ENCODE measurements around the gene PEX14.
A peak's percentile ranks its signal among the peaks of the same experiment; 100 is the strongest.

Gene PEX14

DNA sequence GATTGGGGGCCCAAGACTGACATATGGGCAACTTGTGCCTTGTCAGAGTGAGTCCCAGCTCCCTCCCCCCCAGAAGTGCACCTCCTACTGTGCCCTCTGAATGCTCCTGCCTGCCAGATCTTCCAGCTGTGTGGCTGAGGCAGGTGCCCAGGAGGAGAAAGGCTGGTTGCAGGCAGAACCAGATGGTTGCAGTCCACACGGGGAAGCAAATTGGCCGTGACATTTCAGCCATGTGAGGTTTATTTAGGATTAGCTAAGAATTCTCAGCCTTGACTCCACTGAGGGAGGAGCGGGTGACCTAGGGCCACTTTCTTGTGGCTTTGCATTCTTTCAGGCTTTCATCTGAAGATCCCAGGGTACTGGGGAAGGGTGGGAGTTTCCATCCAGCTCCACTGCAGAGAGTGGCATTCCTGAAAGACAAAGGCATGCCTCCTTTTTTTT is 33.8 kb downstream of the PEX14 start:
- TF ChIP-seq, protein P1, sequence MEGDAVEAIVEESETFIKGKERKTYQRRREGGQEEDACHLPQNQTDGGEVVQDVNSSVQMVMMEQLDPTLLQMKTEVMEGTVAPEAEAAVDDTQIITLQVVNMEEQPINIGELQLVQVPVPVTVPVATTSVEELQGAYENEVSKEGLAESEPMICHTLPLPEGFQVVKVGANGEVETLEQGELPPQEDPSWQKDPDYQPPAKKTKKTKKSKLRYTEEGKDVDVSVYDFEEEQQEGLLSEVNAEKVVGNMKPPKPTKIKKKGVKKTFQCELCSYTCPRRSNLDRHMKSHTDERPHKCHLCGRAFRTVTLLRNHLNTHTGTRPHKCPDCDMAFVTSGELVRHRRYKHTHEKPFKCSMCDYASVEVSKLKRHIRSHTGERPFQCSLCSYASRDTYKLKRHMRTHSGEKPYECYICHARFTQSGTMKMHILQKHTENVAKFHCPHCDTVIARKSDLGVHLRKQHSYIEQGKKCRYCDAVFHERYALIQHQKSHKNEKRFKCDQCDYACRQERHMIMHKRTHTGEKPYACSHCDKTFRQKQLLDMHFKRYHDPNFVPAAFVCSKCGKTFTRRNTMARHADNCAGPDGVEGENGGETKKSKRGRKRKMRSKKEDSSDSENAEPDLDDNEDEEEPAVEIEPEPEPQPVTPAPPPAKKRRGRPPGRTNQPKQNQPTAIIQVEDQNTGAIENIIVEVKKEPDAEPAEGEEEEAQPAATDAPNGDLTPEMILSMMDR (conservative IDR thresholded peaks at IDR 0.05; ENCODE audit: low read depth), result no peak
- ChIA-PET CTCF (interaction anchor here (1.1 to 2.7 kb wide), 2 partner anchors 10 to 13 kb away, joined by 3 to 22 read pairs; no protein-coding TSS in a partner anchor), POLR2A (ENCODE audit: low non-redundant PET) (interaction anchor here (0.6 kb wide), 2 partner anchors 286 to 392 kb away, joined by 3 read pairs; no protein-coding TSS in a partner anchor)
- H3K27ac ChIP-seq, result peak overlapping the region; percentile 91
- no peak for DNase-seq (ENCODE audit: low spot score)

DNA sequence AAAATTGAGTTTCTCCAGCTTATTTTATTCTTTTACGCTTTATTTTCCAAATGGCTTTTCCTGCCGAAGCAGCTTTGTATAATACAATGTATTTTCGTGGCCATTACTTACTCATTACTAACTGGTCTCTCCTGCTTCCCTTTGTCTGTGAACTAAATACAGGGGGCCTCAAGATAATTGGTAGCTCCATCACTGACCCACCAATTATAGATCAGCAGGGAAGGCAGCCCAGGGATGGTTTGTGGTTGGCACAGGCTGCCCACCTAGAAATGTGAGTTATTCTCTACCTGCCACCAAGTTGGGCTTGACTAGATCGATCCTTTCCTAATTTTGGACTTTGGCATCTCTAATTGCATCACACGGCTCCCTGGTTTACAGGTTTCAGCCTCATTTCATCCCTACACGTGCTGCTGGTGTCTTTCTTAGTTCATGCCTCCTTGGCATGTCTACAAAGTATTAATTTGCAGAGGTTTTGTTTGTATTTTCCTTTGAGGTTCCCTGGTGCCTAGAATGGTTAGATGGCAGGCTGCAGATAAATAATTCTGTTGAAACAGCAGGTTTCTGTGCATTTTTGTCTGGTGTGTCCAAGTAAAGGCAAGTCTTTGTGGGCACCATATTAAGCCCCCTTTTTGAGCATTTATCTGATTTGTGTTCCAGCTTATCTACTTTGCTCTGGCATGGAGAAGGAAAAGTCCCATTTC is 35.2 kb downstream of the PEX14 start:
- peak overlapping the region; percentile 91 for H3K27ac ChIP-seq
- no peak for DNase-seq (ENCODE audit: low spot score)
- ChIA-PET CTCF (interaction anchor here (2.3 kb wide), 1 partner anchor 15 kb away, joined by 11 read pairs; no protein-coding TSS in a partner anchor), POLR2A (ENCODE audit: low non-redundant PET) (no interaction called here)
- TF ChIP-seq, protein P1 (conservative IDR thresholded peaks at IDR 0.05; ENCODE audit: low read depth), result no peak

DNA sequence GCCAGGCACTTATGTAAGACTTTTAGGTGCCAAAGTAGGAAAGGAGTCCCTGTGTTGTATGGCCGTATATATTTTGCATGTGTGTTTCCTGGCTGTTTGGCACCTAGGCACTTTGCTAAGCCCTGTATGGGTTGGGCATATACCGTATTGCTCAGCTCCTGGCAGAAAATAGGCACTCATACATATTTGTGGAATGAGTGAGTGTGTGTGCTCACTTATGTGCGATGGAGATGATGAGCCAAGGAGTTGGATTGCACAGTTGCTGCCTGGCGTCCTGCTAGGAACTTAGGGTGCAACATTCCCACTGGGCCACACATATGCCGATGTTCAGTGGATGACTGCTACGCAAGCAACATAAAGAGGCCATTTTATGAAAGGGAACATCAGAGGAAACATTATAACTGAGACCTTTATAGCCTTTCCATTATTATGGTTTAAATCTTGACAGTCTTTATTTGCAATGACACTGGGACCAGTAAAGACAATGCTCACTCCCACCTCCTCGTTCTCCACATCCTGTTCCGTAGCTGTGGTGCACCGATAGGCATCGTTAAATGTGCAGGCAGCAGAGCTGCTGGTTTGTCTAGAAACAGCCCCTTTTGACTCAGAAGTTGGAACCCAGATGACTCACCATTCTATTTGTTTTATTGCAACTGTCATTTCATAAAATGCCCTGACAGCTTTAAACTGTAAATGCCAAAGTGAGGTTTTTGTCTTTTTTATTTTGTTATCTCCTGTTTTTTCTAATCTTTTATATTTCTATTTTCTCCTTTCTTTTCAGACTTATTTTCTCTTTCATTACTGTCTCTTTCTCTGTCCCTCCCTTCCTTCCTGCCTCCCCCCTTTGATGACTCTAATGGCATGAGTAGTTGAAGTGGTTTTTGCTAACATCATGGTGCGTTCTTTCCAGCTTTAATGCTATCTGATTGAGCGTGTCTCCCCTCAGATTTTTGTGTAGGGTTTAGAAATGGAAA is 36.1 kb downstream of the PEX14 start:
- TF ChIP-seq, protein P1 (conservative IDR thresholded peaks at IDR 0.05; ENCODE audit: low read depth), result no peak
- POLR2A ChIA-PET (ENCODE audit: low non-redundant PET), result interaction anchor here (0.6 kb wide), 1 partner anchor 45 kb away, joined by 3 read pairs; no protein-coding TSS in a partner anchor
- H3K27ac ChIP-seq, result peak overlapping the region; percentile 91
- CTCF ChIA-PET, result interaction anchor here (1.0 to 2.3 kb wide), 2 partner anchors 12 to 16 kb away, joined by 3 to 11 read pairs; no protein-coding TSS in a partner anchor
- peak; percentile 87 for DNase-seq (ENCODE audit: low spot score)

- TF ChIP-seq, protein P1 (conservative IDR thresholded peaks at IDR 0.05; ENCODE audit: low read depth), result no peak
- ChIA-PET POLR2A (ENCODE audit: low non-redundant PET) (interaction anchor here (0.6 kb wide), 1 partner anchor 45 kb away, joined by 3 read pairs; no protein-coding TSS in a partner anchor), CTCF (interaction anchor here (1.0 to 2.3 kb wide), 2 partner anchors 11 to 17 kb away, joined by 3 to 11 read pairs; no protein-coding TSS in a partner anchor)
- no peak for DNase-seq (ENCODE audit: low spot score)
- peak overlapping the region; percentile 91 for H3K27ac ChIP-seq
Observed at GRCh38 chr1:10511494-10511885, 36.7 kb downstream of the PEX14 start.

GRCh38 chr1:10513199-10513598 is 38.4 kb downstream of the PEX14 start:
- H3K27ac ChIP-seq, result no peak overlapping the region
- CTCF ChIA-PET, result interaction anchor here (0.7 kb wide), 1 partner anchor 128 kb away, joined by 3 read pairs; no protein-coding TSS in a partner anchor
- no peak for DNase-seq (ENCODE audit: low spot score)
- POLR2A ChIA-PET (ENCODE audit: low non-redundant PET), result no interaction called here
- TF ChIP-seq, protein P1 (conservative IDR thresholded peaks at IDR 0.05; ENCODE audit: low read depth), result no peak

All from RWPE1 (cell line).